GM10847 (cell line): Measurements from ENCODE around the gene CWF19L1.

Source experiments
- POLR2A ChIP-seq: IDR thresholded peaks from 2 replicates; pipeline ENCODE4 v1.6.1; 2011; ENCODE audit not compliant: insufficient read length; ENCODE audit errors: extremely low read depth

CWF19L1 gene

DNA sequence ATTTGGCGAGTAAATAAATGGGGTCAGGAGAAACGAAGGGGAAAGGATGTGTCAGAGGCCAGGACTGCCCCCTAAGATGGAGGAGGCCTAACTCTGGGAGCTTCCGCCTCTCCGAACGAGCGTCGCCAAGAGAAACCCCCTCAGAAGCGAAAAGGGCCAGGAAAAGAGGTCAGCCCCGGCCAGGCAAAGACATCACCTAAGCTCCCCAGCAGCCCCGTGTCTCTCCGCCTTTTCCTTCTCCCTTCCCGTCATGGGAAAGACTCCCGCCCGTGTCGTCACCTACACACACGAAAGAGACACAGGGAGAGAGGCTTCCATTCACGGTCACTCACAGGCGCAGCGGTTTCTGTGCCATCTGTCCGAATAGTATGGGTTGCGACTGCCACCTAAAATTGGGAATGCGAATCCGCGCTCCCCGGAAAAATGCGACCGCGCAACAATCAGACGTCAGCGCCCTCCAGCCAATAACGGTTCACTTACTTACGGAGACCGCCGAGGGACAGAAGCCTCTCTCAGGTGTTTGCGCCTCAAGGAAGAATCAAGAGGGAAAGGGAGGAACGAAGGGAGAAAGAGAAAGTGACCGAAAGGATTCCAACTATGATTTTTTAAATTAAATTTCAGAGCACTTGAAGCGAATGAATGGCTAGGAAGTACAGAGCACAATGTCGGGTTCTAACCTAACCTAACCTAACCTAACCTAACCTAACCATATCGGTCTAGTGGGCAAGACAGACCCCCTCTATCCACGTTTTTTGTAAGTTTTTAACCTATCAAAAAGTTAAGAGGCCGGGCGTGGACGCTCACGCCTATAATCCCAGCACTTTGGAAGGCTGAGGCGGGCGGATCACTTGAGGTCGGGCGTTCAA lies at the start of gene CWF19L1:
CWF19L1 (minus strand) TSS at position 400 of the 866 bp plus-strand sequence; CDS start at position 355, 45 bp downstream.
- peak; percentile 27 for TF ChIP-seq POLR2A

DNA sequence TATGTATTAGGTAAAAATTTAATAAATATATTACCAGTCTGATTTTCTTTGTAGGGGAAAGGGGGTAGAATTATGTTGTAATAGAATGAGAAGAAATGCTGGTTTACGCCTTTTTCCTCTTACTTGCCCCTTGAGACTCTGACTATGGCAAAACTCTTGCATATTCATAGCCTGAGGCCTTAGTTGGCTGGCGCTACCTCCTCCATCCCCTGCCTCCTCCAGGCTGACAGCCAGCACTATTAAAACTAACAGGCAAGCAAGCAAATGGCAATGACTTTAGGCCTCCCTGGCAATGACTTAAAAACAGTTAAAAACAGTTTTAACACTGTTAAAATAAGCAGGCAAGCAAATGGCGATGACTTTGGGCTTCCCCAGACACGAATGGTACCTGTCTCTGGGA lies 48.2 kb upstream of the CWF19L1 start:
- no peak for TF ChIP-seq POLR2A

DNA sequence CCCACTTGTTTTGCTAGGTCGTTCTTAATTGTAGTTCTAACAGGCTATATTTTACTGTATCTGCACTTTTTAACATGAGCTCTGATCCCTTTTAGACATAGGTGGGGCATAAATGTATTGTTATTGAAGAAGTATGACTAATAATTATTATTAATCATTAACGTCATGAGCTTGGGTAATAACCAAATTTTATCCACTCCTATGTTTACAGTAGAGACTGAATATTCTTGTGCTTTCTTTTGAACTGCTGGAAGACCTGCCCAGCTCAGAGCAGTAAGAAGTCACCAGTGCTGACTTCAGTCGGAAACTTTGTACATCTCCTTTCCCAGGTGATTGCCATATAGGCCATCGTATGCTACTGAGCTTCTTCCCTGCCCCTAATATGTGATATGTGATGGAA lies 43.9 kb upstream of the CWF19L1 start:
- no peak for TF ChIP-seq POLR2A

DNA sequence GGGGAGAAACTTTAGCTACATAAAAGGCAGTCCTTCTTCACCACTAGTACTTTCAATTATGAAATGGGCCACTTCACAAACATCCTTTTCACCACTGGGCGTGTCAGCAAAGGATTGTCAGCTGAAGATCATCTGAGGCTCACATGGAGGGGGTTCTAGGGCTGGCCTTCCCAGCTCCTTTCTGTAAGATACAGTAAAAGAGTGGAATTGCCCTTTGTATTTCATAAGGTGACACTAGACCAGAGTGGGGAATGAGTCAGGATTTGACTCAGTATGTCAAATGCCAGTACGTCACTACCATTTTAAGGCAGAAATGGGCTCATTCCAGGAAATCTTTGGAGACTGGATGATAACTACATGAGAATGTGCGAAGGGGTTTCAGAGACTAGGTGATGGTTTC lies 40.2 kb upstream of the CWF19L1 start:
- TF ChIP-seq POLR2A, result no peak

DNA sequence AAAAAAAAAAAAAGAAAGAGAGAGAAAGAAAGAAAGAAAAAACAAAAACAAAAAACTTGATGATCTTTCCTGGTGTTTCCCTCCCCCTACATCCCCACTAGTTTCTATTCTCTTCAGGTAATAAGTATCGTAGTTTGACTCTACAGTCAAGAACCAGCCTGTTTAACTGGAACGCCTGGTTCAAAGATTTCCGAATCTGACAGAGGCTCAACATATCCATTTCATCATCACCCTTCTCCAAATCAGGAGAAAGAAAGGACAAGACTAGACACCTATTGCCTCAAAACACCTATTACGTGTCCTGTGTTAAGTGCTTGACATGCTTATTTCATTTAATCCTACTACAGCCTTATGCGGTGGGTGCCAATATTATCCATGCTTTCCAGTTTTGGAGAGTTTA lies 39.4 kb upstream of the CWF19L1 start:
- TF ChIP-seq POLR2A, result no peak

DNA sequence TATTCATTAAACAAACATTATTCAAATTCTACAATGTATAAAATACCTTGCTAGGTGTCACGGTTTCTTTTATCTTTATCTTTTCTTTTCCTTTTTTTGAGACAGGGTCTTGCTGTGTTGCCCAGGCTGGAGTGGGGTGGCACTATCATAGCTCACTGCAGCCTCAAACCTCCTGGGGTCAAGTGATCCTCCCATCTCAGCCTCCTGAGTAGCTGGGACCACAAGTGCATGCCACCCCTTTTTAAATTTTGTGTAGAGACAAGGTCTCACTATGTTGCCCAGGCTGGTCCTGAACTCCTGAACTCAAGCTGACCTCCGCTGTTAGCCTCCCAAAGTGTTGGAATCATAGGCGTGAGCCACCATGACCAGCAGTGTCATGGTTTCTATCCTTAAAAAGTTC lies 37.0 kb upstream of the CWF19L1 start:
- no peak for TF ChIP-seq POLR2A

GRCh38 chr10:100303724-100304319 lies 36.4 kb upstream of the CWF19L1 start:
- no peak for TF ChIP-seq POLR2A

GRCh38 chr10:100297242-100297641 lies 29.8 kb upstream of the CWF19L1 start:
- no peak for TF ChIP-seq POLR2A

- TF ChIP-seq POLR2A, result no peak
Measured at GRCh38 chr10:100293066-100293465, 25.6 kb upstream of the CWF19L1 start.

- no peak for TF ChIP-seq POLR2A
Measured at GRCh38 chr10:100291356-100291755, 23.9 kb upstream of the CWF19L1 start.

GRCh38 chr10:100289641-100290040 lies 22.2 kb upstream of the CWF19L1 start:
- no peak for TF ChIP-seq POLR2A

- TF ChIP-seq POLR2A, result no peak
Measured at GRCh38 chr10:100288196-100288595, 20.8 kb upstream of the CWF19L1 start.

DNA sequence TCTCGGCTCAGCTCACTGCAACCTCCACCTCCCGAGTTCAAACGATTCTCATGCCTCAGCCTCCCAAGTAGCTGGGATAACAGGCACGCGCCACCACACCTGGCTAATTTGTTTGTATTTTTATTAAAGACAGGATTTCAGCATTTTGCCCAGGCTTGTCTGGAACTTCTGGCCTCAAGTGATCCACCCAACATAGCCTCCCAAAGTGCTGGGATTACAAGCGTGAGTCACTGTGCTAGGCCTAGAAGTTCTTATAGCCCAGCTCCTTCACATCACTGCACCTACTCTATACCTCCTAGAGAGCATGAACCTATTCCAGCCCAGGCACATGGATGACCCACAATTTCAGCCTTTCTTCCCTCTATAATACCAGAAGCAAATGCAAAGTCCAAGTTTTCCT lies 20.3 kb upstream of the CWF19L1 start:
- TF ChIP-seq POLR2A, result no peak

DNA sequence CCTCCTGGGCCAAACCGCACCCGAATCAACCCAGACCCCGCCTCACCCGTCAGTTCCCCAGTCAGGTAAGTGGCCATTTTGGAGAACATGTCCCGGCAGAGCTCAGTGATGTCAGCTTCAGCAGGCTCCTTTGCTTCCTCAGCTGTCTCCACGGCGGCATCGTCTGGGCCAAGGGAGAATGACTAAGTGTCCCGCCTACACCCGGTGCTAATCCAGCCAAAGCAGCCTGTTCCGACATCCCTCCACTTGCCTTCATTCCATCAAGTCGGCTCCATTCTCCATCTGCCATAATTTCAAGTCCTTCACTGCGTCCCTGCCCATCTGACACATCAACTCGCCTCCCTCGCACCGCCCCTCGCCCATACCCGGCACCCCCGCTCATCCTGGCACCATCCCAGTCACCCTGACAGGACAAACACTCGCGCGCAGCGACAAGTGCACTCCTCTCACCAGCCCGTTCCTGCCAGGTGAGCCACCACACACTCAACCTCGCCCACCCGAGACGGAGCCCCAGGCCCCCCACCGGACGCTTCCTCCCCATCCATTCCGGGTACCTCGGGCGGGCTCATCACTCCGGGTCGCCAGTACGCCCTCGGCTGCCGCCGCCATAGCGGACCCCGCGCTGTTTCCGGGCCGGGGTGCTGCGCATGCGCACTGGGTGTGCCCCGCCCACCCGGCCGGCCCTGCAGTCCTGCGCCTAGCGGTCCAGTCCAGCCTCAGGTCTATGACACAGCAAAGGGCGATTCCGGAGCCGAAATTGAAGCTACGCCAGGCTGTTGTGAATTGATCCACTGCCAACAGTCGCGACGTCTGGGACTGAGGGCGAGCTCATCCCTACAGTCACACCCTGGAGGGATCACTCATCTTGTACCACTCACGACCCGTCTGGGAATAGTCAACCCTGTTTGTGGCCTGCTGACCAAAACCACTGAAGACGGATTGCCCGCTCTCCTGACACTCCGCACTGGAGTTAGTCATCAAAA lies 18.9 kb upstream of the CWF19L1 start, which contains the start of gene BLOC1S2:
BLOC1S2 (minus strand) TSS at position 630 of the 983 bp plus-strand sequence; CDS start at position 609, 21 bp downstream.
- peak; percentile 95 for TF ChIP-seq POLR2A

DNA sequence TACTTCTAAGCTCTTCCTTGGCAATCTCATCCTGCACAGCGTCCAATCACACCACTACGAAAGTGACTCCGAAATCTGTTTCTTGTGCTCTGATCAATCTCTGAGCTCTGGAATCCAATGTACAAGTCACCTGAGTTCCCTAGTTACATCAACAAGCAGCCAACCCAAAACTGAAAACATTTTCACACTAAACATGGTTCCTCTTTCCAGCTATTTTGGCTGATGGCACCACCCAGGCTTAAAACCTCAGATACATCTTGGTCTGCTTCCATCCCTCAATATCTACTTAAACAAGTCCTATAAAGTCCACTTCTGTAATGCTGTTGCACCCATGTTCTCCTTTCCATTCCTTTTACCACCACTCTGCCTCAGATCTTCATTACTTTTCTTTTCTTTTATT lies 15.5 kb upstream of the CWF19L1 start:
- TF ChIP-seq POLR2A, result no peak

DNA sequence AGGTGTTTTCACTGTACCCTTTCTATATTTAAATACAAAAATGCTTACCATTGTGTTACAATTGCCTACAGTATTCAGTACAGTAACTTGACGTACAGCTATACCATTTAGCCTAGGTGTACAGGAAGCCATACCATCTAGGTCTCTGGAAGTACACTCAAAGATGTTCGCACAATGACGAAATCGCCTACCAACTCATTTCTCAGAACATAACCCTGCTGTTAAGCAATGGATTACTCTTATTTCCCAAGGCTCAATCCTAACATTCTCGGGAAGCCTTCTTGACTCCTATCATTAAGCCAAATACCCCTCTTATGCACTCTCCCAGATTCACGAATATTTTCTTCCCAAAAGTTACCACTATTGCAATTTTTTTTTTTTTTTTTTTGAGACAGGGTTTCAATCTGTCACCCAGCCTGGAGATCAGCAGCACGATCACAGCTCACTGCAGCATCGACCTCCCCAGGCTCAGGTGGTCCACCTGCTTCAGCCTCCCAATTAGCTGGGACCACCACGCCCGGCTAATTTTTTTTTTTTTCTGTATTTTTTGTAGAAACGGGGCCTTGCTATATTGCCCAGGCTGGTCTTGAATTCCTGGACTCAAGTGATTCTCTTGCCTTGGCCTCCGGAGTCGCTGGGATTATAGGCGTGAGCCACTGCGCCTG lies 1.5 kb downstream of the CWF19L1 start:
- no peak for TF ChIP-seq POLR2A
